HG02973 (cell line): Measurements from ENCODE around the gene PGLYRP2.
"Not testable (repeated sequence)": the region's sequence is repeated elsewhere in the genome, so short reads cannot be mapped to it uniquely, and the experiment has no call there.

Source experiments
- ATAC-seq: cut with Tn5 transposase; IDR thresholded peaks from one replicate; pipeline ENCODE4 v1.9.1; 2021; ENCODE audit warnings: moderate library complexity; ENCODE audit not compliant: unreplicated experiment

PGLYRP2 gene

GRCh38 chr19:15488489-15489226, 9.4 kb upstream of the PGLYRP2 start:
- no peak for ATAC-seq

DNA sequence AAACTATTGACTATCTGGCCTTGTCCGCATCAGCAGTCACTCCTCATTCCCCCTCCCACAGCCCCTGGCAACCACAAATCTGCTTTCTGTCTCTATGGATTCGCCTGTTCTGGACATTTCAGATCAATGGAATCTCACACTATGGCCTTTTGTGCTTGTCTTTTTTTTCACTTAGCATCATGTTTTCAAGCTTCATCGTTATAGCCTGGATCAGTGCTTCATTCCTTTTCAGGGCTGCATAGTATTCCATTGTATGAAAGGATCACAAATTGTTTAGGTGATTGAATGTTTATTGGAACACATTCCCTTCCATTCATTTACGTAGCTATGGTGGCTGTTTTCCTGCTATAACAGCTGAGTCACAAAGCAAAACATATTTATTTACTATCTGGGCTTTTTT, 7.7 kb upstream of the PGLYRP2 start:
- ATAC-seq: no peak

DNA sequence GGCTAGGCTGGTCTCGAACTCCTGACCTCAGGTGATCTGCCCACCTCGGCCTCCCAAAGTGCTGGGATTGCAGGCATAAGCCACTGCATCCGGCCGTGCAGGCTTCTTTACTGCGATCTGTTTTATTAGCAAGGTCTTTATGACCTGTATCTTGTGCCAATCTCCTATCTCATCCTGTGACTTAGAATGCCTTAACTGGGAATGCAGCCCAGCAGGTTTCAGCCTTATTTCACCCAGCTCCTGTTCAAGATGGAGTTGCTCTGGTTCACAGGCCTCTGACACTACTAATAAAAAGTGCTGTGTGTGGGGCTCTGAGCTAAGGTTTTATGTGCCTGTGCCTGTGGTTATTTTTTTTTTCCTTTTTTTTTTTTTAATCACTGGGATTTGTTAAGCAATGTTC, 6.5 kb upstream of the PGLYRP2 start:
- not testable (repeated sequence) for ATAC-seq

GRCh38 chr19:15480996-15481395, 1.7 kb upstream of the PGLYRP2 start:
- not testable (repeated sequence) for ATAC-seq

DNA sequence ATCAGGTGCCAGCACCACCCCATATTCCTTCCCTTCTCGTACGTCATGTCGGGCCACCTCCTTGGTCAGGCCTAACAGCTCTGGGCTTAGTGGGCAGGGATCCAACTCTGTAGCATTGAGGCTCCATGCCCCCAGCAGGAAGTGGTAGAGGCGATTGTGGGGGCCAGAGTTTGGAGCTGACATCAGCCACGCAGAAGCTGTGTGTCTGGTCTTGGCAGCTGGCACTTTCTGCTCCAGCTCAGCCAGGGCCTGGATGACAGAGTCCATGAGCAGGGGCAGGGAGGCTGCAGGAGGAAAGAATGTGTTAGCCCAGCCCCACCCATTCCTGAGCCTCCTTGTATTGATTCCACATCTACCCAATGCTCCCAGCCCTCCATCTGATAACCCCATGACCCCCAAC, 3.0 kb downstream of the PGLYRP2 start:
- ATAC-seq: no peak

- ATAC-seq: no peak
Observed at GRCh38 chr19:15475611-15476010, 3.7 kb downstream of the PGLYRP2 start.

DNA sequence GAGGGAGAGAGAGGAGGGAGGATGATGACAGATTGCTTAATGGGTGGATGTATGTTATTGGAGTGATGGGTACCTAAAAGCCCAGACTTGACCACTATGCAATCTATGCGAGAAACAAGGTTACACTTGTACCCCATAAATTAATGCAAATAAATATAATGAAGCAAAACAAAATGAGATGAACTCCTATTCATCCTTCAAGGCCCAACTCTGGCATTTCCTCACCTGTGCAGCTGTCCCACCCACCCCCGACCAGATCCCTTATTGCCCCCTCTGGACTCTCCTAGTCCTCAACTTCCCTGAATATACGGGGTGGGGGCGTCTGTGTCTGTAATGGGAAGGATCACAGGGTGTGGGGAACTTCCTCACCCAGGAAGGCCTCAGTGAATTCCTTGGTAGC, 4.1 kb downstream of the PGLYRP2 start:
- ATAC-seq: no peak

GRCh38 chr19:15473821-15474220, 5.5 kb downstream of the PGLYRP2 start:
- ATAC-seq: not testable (repeated sequence)

DNA sequence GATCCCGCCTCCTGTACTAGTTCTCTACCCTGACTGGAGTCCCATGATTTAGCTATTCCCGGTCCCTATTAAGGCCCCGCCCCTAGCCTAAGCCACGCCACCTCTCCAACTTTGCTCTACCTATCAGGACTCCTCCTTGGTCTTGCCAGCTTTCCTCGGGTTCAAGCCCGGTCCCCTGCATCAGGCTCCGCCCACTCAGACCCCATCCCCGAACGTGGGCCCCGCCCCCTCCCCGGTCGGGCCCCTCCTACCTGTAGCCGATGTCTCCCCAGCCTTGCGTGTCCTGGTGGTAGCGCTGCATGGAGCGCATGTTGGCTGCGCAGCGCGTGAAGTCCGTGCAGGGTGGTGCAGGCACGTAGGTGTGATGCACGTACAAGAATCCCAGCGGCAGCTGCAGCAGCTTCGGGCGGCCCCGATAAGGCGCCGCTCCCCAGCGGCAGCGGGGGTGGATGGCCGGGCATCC, 7.6 kb downstream of the PGLYRP2 start:
- no peak for ATAC-seq

- ATAC-seq: no peak
Observed at GRCh38 chr19:15469513-15470297, 9.6 kb downstream of the PGLYRP2 start.

- no peak for ATAC-seq
Observed at GRCh38 chr19:15468675-15469512, 10.4 kb downstream of the PGLYRP2 start.

DNA sequence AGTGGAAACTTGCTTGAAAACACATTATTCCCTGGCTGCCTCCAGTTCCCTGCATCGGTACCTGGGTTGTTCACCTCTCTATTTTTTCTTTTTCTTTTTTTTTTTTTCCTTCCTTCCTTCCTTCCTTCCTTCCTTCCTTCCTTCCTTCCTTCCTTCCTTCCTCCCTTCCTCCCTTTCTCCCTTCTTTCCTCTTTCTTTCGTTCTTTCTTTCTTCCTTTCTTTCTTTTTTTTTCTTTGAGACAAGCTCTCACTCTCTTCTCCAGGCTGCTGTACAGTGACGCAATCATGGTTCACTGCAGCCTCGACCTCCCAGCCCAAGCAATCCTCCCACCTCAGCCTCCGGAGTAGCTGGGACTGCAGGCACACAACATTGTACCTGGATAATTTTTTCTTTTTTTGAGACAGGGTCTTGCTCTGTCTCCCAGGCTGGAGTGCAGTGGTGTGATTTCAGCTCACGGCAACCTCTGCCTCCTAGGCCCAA, 11.5 kb downstream of the PGLYRP2 start:
- no peak for ATAC-seq

- peak; percentile 43 for ATAC-seq
Observed at GRCh38 chr19:15466851-15467733, 12.2 kb downstream of the PGLYRP2 start.

DNA sequence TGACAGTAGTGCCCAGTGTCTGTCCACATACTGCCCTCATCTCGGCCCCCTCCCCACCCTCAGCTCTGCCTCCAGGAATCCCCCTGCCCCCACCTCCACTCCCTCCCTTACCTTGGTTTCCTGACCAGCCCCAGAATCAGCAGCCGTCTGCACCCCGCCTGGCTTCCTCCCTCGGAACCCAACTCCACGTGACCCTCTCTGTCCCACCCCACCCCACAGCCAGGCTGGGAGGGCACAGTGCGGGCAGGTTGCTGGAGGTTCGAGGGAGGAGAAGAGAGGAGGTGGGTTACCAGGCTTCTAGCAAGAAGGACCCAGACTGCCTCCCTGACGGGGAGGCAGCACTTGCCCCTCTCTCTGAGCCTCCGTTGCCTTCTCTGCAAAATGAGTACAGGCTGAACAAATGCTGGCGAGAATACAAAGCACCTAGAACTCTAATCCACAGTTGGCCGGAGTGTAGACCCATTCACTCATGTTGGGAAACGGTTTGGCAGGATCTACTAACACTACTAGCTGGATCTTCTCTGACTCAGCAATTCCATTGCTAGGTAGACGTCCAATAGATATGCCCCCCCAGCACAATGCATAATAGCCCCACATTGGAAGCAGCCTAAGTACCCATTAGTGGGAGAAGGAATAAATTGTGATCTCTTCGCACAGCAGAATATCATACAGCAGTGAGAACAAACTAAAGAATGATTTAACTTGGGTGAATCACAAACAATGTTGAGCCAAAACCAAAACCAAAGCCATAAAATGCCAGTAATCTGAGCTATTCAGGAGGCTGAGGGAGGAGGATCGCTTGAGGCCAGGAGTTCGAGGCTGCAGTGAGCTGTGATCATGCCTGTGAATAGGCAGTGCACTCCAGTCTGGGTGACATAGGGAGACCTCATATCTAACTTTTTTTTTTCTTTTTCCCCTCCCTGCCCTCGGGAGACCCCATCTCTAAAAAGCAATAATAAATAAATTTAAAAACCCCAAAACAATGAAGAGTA, 14.6 kb downstream of the PGLYRP2 start, which contains the start of gene RASAL3:
TSS of gene RASAL3 (minus strand) at position 151 of the 992 bp plus-strand sequence. CDS start 186 bp downstream, outside the sequence.
- ATAC-seq: peak; percentile 39

GRCh38 chr19:15463861-15464371, 15.4 kb downstream of the PGLYRP2 start:
- ATAC-seq: no peak

DNA sequence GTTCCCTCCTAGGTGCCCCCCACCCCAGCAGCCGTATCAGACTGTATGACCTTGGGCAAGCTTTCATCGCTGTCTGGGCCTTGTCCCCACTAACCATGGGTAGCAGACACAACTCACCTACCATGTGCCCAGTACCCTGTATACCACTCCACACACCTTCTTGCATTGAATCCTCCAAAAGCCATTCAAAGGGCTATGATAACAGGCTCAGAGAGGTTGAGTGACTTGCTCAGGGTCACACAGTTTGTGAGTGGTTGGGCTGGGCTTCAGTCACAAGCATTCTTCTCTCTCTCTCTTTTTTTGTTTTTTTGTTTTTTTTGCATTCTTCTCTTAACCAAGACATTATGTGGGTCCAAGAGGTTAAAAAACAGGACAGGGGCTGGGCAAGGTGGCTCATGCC, 17.6 kb downstream of the PGLYRP2 start:
- ATAC-seq: no peak

DNA sequence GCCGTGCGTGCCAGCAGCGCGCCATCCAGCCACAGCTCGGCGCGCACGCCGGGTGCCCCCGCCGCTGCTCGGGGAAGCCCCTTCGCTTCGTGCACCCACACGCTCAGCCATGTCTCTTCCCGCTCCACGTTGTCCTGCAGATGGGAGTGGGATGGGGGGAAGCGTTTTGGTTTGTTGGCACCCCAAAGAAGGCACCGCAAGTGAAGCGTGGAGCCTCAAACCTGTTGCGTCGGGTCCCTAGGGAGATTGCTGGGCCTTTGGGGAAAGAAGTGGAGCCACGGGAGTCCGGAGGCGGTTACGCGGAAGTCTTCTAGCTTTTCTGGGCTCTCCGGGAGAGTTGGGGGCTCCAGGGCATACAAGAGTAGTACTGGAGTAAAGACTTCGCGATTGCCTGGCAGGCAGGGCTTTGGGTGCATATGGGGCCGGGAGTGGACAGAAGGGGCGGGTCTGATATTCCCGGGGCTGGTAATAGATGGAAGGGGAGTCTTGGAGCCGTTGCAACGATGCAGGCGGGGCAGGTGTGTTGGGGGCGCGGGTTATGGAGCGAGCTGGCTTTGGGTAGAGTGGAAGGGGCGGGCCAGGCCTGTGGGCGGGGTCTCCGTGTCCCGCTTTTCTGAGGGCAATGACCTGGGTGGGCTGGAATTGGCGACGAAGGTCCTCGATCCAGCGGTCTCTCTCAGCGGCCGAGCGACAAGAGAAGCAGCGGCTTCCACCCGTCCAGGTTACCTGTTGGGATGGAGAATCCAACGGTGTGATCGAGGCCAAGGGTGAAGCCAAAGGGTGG, 21.4 kb downstream of the PGLYRP2 start:
- no peak for ATAC-seq
